Measurements from ENCODE around the gene MIEN1.

MIEN1 gene

GRCh38 chr17:39688475-39688835, 41.9 kb downstream of the MIEN1 start:
- Mint-ChIP-seq H3K4me3 (peak overlapping the region; percentile 97), H3K27me3 (no peaks in the 10 kb centered on the region), H3K36me3 (ENCODE audit: low read depth) (peaks cover 3% of the 10 kb centered on the region), H3K9me3 (no peaks in the 10 kb centered on the region), H3K4me1 (peaks cover 22% of the 10 kb centered on the region), H3K27ac (peak overlapping the region; percentile 95)
- ATAC-seq = no peak
- DNase-seq = no peak

GRCh38 chr17:39687546-39688474, 42.5 kb downstream of the MIEN1 start, which contains the start of gene PGAP3:
PGAP3 (minus strand) TSS chr17:39688057; CDS start chr17:39688014, 43 bp downstream.
- H3K9me3 Mint-ChIP-seq = no peaks in the 10 kb centered on the region
- ATAC-seq = peak; percentile 97
- peak; percentile 91 for DNase-seq
- peak within 1 kb of the TSS; percentile 95 for H3K27ac Mint-ChIP-seq
- no peaks in the 10 kb centered on the region for H3K27me3 Mint-ChIP-seq
- H3K36me3 Mint-ChIP-seq (ENCODE audit: low read depth) = peaks cover 3% of the 10 kb centered on the region
- peaks cover 22% of the 10 kb centered on the region for H3K4me1 Mint-ChIP-seq
- peak within 1 kb of the TSS; percentile 97 for H3K4me3 Mint-ChIP-seq

- no peaks in the 10 kb centered on the region for H3K9me3 Mint-ChIP-seq
- peak overlapping the region; percentile 95 for H3K27ac Mint-ChIP-seq
- peak overlapping the region; percentile 97 for H3K4me3 Mint-ChIP-seq
- no peak for ATAC-seq
- DNase-seq = no peak
- H3K4me1 Mint-ChIP-seq = peaks cover 22% of the 10 kb centered on the region
- H3K36me3 Mint-ChIP-seq (ENCODE audit: low read depth) = peaks cover 3% of the 10 kb centered on the region
- H3K27me3 Mint-ChIP-seq = no peaks in the 10 kb centered on the region
Measured at GRCh38 chr17:39687101-39687545, 43.2 kb downstream of the MIEN1 start.

GRCh38 chr17:39684369-39685192, 45.8 kb downstream of the MIEN1 start:
- DNase-seq (no peak), ATAC-seq (no peak)
- H3K4me1 Mint-ChIP-seq = peaks cover 41% of the 10 kb centered on the region
- no peaks in the 10 kb centered on the region for H3K9me3 Mint-ChIP-seq
- H3K36me3 Mint-ChIP-seq (ENCODE audit: low read depth) = peaks cover 3% of the 10 kb centered on the region
- H3K27me3 Mint-ChIP-seq = no peaks in the 10 kb centered on the region
- H3K27ac Mint-ChIP-seq = no peak overlapping the region
- H3K4me3 Mint-ChIP-seq = no peak overlapping the region

- Mint-ChIP-seq H3K27me3 (no peaks in the 10 kb centered on the region), H3K4me3 (no peak overlapping the region), H3K36me3 (ENCODE audit: low read depth) (peaks cover 5% of the 10 kb centered on the region), H3K4me1 (peaks cover 43% of the 10 kb centered on the region), H3K9me3 (no peaks in the 10 kb centered on the region), H3K27ac (peak overlapping the region; percentile 1)
- DNase-seq (no peak), ATAC-seq (no peak)
Measured at GRCh38 chr17:39683295-39683939, 46.9 kb downstream of the MIEN1 start.

GRCh38 chr17:39679521-39680192, 50.7 kb downstream of the MIEN1 start:
- H3K4me1 Mint-ChIP-seq = peaks cover 63% of the 10 kb centered on the region
- peak overlapping the region; percentile 80 for H3K27ac Mint-ChIP-seq
- no peak overlapping the region for H3K4me3 Mint-ChIP-seq

More at GRCh38 chr17:39679521-39680192, 50.7 kb downstream of the MIEN1 start:
- peak; percentile 51 for ATAC-seq
- Mint-ChIP-seq H3K27me3 (no peaks in the 10 kb centered on the region), H3K36me3 (ENCODE audit: low read depth) (peaks cover 2% of the 10 kb centered on the region), H3K9me3 (no peaks in the 10 kb centered on the region)
- peak; percentile 40 for DNase-seq
